Kidney glomerular epithelial cell (primary cell): ENCODE measurements around the gene ENTPD3.
"Not testable (repeated sequence)": the region's sequence is repeated elsewhere in the genome, so short reads cannot be mapped to it uniquely, and the experiment has no call there.

Experiments
- DNase-seq: peaks from one replicate; lab custom pipeline; 2025; lab: John Stamatoyannopoulos, UW

Gene ENTPD3

GRCh38 chr3:40407007-40407406 lies 20.0 kb downstream of the ENTPD3 start:
- no peak for DNase-seq

DNA sequence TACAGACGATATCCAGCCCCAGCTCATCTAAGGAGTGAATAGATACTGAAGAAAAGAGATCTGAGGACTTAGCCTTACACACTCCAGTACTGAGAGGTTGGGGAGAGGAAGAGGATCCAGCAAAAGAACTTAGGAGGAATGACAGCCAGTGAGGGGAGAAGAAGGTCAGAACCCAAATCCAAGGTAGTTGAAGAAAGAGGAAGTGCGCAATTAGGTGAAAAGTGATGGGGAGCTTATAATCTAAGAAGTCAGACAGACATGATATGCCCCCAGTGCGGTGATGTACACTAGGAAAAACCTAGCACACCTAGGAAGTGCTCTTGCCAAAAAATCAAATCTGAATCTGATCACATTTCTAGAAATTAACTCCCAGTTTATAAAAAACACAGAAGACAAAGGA lies 20.6 kb downstream of the ENTPD3 start:
- DNase-seq: no peak

DNA sequence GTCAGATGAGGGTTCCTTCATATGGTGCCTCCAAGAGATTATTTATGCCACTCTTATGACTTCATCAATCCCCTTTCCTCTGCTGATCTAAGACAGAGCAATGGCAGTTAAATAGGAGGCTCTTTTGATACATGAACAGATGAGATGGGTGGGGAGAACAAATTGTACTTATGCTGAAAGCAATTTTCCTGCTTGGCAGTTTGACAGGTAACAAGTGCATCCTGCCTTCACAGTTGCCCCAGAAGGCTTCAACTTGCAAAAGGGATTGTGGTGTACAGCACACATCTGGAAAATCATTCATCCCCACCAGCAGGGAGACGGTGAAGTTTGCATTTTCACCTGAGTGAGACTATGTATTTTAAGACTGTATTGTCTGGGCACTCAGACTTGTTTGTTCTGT lies 27.3 kb downstream of the ENTPD3 start:
- no peak for DNase-seq

DNA sequence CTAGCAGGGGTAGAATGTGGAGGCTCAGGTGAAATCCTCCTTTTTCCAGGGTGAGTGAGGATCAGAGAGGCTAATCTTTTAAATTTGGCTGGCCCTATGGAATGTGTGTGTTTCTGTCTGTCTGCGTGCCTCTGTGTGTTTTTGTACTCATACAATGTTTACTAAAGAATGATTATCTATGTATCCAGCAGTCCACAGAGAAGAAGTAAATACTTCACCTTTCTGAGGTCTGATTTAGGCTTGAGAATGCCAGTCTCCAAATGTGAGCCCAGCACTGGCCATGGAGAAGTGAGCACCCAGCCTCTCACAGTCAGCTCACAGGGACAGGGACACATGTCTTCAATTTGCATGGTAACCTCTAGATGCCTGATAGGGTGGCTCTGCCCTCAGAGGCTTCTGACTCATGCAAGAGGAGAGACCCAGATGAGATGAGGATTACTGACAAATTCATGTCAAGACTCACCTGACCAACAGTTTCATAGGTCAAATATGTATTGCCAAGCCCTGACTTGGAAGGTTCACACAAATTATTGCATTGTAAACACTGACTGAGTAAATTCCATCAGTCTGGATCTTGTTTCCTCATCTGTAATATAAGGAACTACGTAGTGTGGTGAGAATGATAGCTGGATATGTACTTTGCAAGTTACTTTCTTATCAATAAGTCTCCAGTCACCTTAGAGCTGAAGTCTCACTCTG lies 31.0 kb downstream of the ENTPD3 start:
- DNase-seq: no peak

GRCh38 chr3:40422861-40423260 lies 35.9 kb downstream of the ENTPD3 start:
- no peak for DNase-seq

DNA sequence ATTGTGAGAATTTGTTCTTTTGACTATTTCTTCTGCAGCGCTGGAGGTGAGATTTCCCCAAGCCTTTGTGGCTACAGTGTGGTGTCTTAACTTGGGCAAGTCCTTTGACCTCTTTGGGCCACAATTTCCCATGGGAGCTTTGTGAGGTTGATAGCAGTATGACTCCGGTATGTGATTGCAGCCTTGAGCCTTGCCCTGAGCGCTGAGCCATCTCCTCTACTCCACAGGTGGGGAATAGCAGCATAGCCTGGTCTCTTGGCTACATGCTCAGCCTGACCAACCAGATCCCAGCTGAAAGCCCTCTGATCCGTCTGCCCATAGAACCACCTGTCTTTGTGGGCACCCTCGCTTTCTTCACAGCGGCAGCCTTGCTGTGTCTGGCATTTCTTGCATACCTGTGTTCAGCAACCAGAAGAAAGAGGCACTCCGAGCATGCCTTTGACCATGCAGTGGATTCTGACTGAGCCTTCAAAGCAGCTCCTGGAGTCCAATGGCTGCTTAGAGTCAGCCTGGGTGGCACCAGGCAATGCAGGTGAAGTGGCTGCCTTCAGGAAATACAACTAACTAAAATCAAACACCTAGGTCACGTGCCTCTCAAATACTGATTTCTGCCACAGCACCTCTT lies 40.2 kb downstream of the ENTPD3 start:
- DNase-seq: no peak

DNA sequence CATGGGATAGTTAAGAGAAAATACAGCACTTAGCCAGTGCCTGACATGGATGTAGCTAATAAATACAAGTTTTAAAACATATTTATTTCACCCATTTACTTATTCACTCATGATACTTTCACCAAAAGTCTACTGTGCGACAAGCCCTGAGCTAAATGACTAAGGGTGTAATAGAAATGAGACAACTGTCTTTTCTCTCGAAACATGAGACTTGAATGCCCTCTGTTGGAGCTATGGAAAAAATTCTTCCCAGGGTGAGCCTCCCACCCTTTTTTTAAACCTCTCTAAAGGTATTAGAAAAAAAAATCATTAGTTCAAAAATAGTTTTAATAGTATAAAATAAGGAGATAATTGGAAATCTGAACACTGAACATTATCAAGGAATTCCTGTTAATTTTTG lies 45.8 kb downstream of the ENTPD3 start:
- DNase-seq: no peak

- no peak for DNase-seq
Measured at GRCh38 chr3:40437889-40438288, 50.9 kb downstream of the ENTPD3 start.

DNA sequence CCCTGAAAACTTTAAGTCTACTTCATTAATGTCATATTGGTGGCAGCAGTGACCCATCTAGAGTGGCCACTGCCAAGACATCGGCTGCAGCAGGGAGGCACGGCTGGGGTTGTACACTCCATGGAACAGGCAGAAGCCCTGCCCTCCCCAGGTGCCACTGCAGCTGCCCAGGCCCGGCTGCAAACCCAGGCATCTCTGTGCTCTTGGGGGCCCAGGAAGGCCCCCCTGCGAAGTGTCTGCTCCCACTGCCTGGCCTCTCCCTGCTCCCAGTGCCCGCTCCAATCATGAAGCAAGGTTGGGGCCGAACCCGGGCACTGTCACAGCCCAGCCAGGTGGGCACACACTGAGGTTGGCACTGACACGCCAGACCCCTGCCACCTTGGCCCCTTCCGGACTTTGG lies 58.1 kb downstream of the ENTPD3 start:
- no peak for DNase-seq

- no peak for DNase-seq
Measured at GRCh38 chr3:40445880-40446279, 58.9 kb downstream of the ENTPD3 start.

DNA sequence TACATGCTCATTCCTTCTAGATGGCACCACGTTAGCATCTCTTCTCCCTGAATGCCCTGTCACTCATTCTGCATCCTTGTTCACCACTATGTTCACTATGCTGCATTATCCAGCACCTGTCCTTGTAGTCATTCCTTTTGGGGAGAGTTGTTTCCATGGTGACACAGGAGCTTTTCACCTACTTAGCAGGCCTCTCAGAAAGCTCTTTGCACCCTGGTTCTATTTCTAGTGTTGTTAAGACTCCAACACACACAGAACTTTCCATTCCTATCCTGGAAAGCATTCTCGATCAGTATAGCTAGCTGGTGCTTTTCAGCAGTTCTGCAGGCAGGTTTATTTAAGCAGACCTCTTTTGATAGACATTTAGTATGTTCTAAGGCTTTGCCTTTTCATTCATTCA lies 63.5 kb downstream of the ENTPD3 start:
- DNase-seq: no peak

GRCh38 chr3:40451551-40451950 lies 64.6 kb downstream of the ENTPD3 start:
- DNase-seq: no peak

DNA sequence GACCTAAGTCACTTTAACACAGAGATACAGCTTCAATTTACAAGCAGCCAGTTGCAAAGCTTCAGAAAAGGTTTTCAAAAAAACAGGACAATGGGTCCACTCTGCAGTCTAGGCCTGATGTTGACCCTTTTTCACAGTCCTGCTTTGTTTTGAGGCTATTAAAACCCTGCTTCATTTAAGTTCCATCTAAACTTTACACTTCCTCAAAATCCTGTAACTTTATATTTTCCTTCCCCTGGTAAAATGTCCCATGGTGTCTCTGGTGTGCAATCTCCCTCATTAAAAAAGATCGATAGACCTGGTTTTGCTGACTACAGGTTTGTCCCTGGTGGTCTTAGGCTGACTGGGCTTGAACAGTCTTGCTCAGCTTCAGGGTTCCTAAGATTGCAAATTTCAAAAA lies 65.1 kb downstream of the ENTPD3 start:
- no peak for DNase-seq

GRCh38 chr3:40452562-40452875 lies 65.5 kb downstream of the ENTPD3 start:
- no peak for DNase-seq

- DNase-seq: peak; percentile 96
Measured at GRCh38 chr3:40452876-40453730, 66.1 kb downstream of the ENTPD3 start.

DNA sequence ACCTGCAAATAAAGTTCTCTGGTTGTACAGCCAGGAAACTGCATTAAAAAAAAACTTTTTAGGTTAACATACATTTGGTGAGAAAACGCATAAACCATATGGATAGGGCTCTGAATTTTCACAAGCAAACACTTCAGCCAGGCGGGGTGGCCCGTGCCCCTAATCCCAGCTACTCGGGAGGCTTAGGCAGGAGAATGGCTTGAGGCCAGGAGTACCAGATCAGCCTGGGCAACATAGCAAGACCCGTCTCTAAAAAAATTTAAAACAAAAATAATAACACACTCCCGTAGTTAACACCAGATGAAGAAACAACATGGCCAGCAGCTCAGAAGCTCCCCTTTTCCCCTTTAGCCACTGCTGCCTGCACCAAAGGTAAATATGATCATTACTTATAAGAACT lies 66.9 kb downstream of the ENTPD3 start:
- no peak for DNase-seq

DNA sequence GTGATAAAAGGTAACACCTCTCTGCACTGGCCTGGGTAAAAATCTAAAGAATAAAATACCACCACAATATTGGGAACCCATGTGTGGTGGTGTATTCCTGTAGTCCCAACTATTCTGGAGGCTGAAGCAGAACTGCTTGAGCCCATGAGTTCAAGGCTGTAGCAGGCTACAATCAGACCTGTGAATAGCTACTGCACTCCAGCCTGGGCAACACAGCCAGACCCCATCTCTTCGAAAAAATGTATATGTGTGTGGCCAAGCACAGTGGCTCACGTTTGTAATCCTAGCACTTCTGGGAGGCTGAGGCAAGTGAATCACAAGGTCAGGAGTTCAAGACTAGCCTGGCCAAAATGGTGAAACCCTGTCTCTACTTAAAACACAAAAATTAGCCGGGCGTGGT lies 68.3 kb downstream of the ENTPD3 start:
- no peak for DNase-seq

DNA sequence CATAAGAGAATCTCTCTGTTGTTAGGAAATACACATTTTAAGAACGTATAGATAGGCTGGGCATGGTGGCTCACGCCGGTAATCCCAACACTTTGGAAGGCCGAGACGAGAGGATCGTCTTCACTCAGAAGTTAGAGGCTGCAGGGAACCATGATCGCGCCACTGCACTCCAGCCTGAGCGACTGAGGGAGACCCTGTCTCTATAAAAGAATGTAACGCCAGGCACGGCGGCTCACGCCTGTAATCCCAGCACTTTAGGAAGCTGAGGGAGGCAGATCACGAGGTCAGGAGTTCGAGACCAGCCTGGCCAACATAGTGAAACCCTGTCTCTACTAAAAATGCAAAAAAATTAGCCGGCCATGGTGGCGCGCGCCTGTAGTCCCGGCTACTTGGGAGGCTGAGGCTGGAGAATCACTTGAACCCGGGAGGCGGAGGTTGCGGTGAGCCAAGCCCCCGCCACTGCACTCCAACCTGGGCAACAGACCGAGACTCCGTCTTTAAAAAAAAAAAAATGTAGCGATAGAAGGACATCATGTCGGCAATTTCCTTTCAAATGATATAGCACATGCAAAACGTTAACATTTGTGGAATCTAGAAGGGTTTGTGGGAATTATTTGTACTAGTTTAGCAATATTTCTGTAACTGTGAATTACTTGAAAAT lies 69.4 kb downstream of the ENTPD3 start:
- DNase-seq: no peak

GRCh38 chr3:40456940-40457823 lies 70.2 kb downstream of the ENTPD3 start, which contains the start of gene RPL14:
Gene RPL14, plus strand, starts transcription at chr3:40457339. Its CDS starts 133 bp downstream, at chr3:40457472.
- peak; percentile 93 for DNase-seq

DNA sequence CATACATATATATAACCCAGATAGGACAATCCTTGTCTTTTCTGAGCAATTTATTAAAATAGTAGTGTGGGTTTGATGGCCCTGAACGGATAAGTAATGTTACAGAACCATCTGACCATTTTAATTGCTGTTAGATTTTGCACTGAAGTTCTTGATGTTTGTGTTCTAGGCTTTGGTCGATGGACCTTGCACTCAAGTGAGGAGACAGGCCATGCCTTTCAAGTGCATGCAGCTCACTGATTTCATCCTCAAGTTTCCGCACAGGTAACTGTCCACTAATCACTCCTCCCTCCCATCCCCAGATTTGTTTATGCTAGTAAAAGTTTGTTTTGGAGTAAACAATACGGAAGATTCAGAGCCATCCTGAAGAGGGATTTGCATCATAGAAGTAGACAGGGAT lies 71.5 kb downstream of the ENTPD3 start:
- DNase-seq: no peak

DNA sequence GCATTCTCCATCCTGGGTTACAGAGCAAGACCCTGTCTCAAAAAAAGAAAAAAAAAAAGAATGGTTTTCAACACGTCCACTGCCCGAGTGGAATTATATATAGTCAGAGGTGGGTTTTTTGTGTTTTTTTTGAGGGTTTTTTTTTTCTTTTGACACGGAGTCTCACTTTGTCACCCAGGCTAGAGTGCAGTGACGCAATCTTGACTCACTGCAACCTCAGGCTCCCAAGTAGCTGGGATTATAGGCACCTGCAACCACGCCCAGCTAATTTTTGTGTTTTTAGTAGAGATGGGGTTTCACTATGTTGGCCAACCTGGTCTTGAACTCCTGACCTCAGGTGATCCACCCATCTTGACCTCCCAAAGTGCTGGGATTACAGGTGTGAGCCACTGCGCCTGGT lies 73.5 kb downstream of the ENTPD3 start:
- DNase-seq: not testable (repeated sequence)

DNA sequence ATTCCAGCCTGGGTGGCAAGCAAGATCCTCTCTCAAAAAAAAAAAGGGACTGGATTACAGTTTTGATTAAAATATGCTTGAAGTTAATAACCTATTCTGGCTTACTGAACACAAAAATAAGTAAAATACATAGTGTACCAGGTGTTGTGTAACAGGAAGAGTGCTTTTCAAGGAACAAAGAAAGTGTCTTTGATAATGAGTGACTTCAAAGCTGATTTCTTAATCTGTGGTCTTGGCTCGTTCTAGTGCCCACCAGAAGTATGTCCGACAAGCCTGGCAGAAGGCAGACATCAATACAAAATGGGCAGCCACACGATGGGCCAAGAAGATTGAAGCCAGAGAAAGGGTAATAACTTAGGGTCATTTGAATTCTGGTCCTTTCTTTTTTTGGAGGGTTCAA lies 74.2 kb downstream of the ENTPD3 start:
- DNase-seq: no peak
